OCI-LY3 (cell line): ENCODE results near the gene LDLRAD4.

Source experiments
- CTCF ChIP-seq: fragments of 200-600, 300-600 bp; sonication (generic); IDR thresholded peaks from 2 replicates; pipeline ENCODE4 v1.5.1; 2014; ENCODE audit warnings: antibody characterized with exemption, low read length, low read depth
- EZH2phosphoT487 ChIP-seq: fragments of 200-600 bp; shearing (Covaris generic); IDR thresholded peaks from 2 replicates; pipeline ENCODE4 v1.6.1; 2018; ENCODE audit warnings: antibody characterized with exemption, mixed run types, low read depth

- TF ChIP-seq EZH2phosphoT487, result no peak
- no peak for TF ChIP-seq CTCF
Measured at GRCh38 chr18:13218997-13219396, 437 bp downstream of the LDLRAD4 start.
